ENCODE data around the gene CHD9.

DNA sequence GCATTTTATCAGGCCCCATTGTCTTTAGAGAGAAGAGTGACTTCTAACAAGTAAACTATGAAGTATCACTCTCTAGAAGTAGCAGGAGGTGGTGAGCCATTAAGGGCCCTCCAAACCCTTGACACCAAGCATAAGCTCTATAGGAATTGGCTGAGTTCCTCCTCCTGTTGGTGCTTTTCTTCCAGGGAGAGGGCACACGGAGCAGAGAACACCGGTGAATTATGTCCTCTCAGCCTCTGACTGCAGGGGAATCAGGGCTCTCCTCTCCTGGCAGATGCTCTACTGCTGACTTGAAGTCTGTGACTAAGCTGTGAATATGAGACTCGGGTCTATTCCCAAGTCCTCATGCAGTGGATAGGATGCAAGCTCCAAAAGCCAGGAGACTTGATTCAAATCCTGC is 32.3 kb downstream of the CHD9 start:
- TF ChIP-seq, protein P1, sequence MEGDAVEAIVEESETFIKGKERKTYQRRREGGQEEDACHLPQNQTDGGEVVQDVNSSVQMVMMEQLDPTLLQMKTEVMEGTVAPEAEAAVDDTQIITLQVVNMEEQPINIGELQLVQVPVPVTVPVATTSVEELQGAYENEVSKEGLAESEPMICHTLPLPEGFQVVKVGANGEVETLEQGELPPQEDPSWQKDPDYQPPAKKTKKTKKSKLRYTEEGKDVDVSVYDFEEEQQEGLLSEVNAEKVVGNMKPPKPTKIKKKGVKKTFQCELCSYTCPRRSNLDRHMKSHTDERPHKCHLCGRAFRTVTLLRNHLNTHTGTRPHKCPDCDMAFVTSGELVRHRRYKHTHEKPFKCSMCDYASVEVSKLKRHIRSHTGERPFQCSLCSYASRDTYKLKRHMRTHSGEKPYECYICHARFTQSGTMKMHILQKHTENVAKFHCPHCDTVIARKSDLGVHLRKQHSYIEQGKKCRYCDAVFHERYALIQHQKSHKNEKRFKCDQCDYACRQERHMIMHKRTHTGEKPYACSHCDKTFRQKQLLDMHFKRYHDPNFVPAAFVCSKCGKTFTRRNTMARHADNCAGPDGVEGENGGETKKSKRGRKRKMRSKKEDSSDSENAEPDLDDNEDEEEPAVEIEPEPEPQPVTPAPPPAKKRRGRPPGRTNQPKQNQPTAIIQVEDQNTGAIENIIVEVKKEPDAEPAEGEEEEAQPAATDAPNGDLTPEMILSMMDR (IDR thresholded peaks at IDR 0.05) = no peak
- TF ChIP-seq POLR2A (IDR thresholded peaks at IDR 0.05) = no peak

Measured in thyroid gland (tissue), 4 donors.